ENCODE data around the gene SMOC2.

SMOC2 gene

DNA sequence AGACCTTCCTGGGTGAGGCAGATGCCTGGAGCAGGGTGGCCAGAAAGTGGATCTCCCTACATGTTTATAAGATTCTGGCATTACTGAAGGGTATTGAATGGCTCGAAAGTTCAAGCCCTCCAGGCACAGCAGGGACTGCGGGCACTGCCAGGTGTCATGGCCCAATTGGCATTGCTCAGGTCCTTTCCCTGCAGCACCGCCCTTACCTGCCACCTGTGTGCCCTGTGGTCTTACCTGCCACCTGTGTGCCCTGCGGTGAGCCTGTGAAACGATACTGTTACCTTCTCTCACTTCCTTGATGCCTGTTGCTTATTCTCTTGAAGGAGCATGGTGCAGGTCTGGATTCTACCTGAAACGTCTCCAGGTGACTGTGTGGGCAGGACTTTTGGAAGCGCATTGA lies 32.2 kb downstream of the SMOC2 start:
- no peak for TF ChIP-seq ZNF19 (tag by site-specific recombination; IDR thresholded peaks at IDR 0.05; ENCODE audit: low read depth)
- TF ChIP-seq ZNF157 (tag by site-specific recombination; IDR thresholded peaks at IDR 0.05): no peak
- TF ChIP-seq, protein P1, sequence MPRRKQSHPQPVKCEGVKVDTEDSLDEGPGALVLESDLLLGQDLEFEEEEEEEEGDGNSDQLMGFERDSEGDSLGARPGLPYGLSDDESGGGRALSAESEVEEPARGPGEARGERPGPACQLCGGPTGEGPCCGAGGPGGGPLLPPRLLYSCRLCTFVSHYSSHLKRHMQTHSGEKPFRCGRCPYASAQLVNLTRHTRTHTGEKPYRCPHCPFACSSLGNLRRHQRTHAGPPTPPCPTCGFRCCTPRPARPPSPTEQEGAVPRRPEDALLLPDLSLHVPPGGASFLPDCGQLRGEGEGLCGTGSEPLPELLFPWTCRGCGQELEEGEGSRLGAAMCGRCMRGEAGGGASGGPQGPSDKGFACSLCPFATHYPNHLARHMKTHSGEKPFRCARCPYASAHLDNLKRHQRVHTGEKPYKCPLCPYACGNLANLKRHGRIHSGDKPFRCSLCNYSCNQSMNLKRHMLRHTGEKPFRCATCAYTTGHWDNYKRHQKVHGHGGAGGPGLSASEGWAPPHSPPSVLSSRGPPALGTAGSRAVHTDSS (tag by site-specific recombination; IDR thresholded peaks at IDR 0.05): no peak
- no peak for TF ChIP-seq SETDB1 (IDR thresholded peaks at IDR 0.05; ENCODE audit: insufficient read length, low read length)
- TF ChIP-seq ZNF138 (tag by site-specific recombination; IDR thresholded peaks at IDR 0.05; ENCODE audit: borderline replicate concordance): no peak
- TF ChIP-seq TCF7L2 (IDR thresholded peaks at IDR 0.05; ENCODE audit: borderline replicate concordance, low read depth, low read length): no peak
- no peak for TF ChIP-seq ZNF530 (tag by site-specific recombination; IDR thresholded peaks at IDR 0.05; ENCODE audit: low read depth)
- no peak for TF ChIP-seq IKZF3 (tag by site-specific recombination; IDR thresholded peaks at IDR 0.05)
- TF ChIP-seq ZBTB49 (tag by site-specific recombination; IDR thresholded peaks at IDR 0.05; ENCODE audit: low read depth): no peak
- no peak for TF ChIP-seq ZNF660 (tag by site-specific recombination; IDR thresholded peaks at IDR 0.05)
- no peak for TF ChIP-seq FEZF1 (tag by site-specific recombination; IDR thresholded peaks at IDR 0.05)
- no peak for TF ChIP-seq ZNF404 (tag by site-specific recombination; IDR thresholded peaks at IDR 0.05)
- Histone ChIP-seq H3K4me3 (ENCODE audit: low read depth, low read length) (no peak overlapping the region), H3K36me3 (ENCODE audit: control insufficient read depth in 2 of 2, insufficient read depth in 1 of 2, low read length in 2 of 2) (no peaks in the 10 kb centered on the region), H3K27ac (ENCODE audit: extremely low read depth, low read depth, low read length) (no peak overlapping the region), H3K9me3 (ENCODE audit: control insufficient read depth, insufficient read depth, low read depth, low read length) (no peaks in the 10 kb centered on the region), H3K4me1 (ENCODE audit: control insufficient read depth, insufficient read depth, low read length) (no peaks in the 10 kb centered on the region)
- POLR2A ChIA-PET: no interaction called here
- CTCF ChIA-PET: interaction anchor here (0.7 kb wide), 1 partner anchor 73 kb away, joined by 3 read pairs; no protein-coding TSS in a partner anchor

- ChIA-PET POLR2A (no interaction called here), CTCF (interaction anchor here (0.5 kb wide), 1 partner anchor 568 kb away, joined by 3 read pairs; no protein-coding TSS in a partner anchor)
- no peaks in the 10 kb centered on the region for H3K4me1 ChIP-seq (ENCODE audit: control insufficient read depth, insufficient read depth, low read length)
- no peaks in the 10 kb centered on the region for H3K9me3 ChIP-seq (ENCODE audit: control insufficient read depth, insufficient read depth, low read depth, low read length)
- H3K27ac ChIP-seq (ENCODE audit: extremely low read depth, low read depth, low read length): no peak overlapping the region
- H3K36me3 ChIP-seq (ENCODE audit: control insufficient read depth in 2 of 2, insufficient read depth in 1 of 2, low read length in 2 of 2): no peaks in the 10 kb centered on the region
- no peak overlapping the region for H3K4me3 ChIP-seq (ENCODE audit: low read depth, low read length)
- TF ChIP-seq ZNF747 (tag by site-specific recombination; IDR thresholded peaks at IDR 0.05): no peak
- no peak for TF ChIP-seq ZNF76 (tag by site-specific recombination; IDR thresholded peaks at IDR 0.05; ENCODE audit: borderline replicate concordance, low read depth)
- no peak for TF ChIP-seq HIC1 (tag by site-specific recombination; IDR thresholded peaks at IDR 0.05)
- no peak for TF ChIP-seq ZNF837 (tag by site-specific recombination; IDR thresholded peaks at IDR 0.05)
- no peak for TF ChIP-seq BCL11B (tag by site-specific recombination; IDR thresholded peaks at IDR 0.05; ENCODE audit: low read depth)
- TF ChIP-seq ZNF549 (tag by site-specific recombination; IDR thresholded peaks at IDR 0.05): no peak
These were observed 34.4 kb downstream of the SMOC2 start for GRCh38 chr6:168475188-168476013.

Data from HEK293 (cell line).